CD4-positive, CD25-positive, alpha-beta regulatory T cell (primary cell): ENCODE results near the gene MET. TPM values are rescaled to one million over a fixed set of nuclear protein-coding genes. Genes with fewer than 3 reads are reported as not detected.
"Not testable (repeated sequence)": the region's sequence is repeated elsewhere in the genome, so short reads cannot be mapped to it uniquely, and the experiment has no call there.

Experiments
- ATAC-seq, 2 donors: fragments of 150-1000 bp; cut with Tn5 transposase; one replicate each; pipeline ENCODE4 v1.10.0; 2021; ENCODE audit warnings: low read depth in 2 of 2, moderate number of reproducible peaks in 2 of 2, moderate library complexity in 1 of 2
- DNase-seq, 3 donors: peaks; one replicate each; pipeline versions ENCODE4 v3.0.0 to v3.0.0-alpha.2; 2012 to 2022; ENCODE audit warnings: mixed read lengths in 1 of 3
- H3K27ac ChIP-seq: one replicate; pipeline ENCODE4 v1.7.0; 2013; ENCODE audit warnings: mild to moderate bottlenecking, low read length; ENCODE audit not compliant: insufficient read depth, poor library complexity, severe bottlenecking
- H3K27me3 ChIP-seq: one replicate; pipeline ENCODE4 v1.7.0; 2013; ENCODE audit warnings: low read length; ENCODE audit not compliant: control insufficient read depth, insufficient read depth
- H3K36me3 ChIP-seq: one replicate; pipeline ENCODE4 v1.7.0; 2013; ENCODE audit warnings: mild to moderate bottlenecking, low read length, moderate library complexity; ENCODE audit not compliant: control insufficient read depth, insufficient read depth
- H3K4me1 ChIP-seq: 2 replicates; pipeline ENCODE4 v1.7.0; 2013; ENCODE audit warnings: mild to moderate bottlenecking, low read length; ENCODE audit not compliant: insufficient read depth, control insufficient read depth, poor library complexity, severe bottlenecking
- H3K4me3 ChIP-seq: one replicate; pipeline ENCODE4 v1.7.0; 2013; ENCODE audit warnings: low read depth, mild to moderate bottlenecking, low read length, moderate library complexity
- H3K9me3 ChIP-seq, 2 experiments: 1 replicate in 1 of 2; 2 replicates in 1 of 2; pipeline ENCODE4 v1.7.0; 2013; ENCODE audit warnings: low read length in 2 of 2, mild to moderate bottlenecking in 1 of 2, moderate library complexity in 1 of 2; ENCODE audit not compliant: control insufficient read depth in 2 of 2
- H3K27ac Mint-ChIP-seq, 3 donors: one replicate each; pipeline ENCODE4 v1.8.0; 2020 to 2022; ENCODE audit warnings: mild to moderate bottlenecking in 3 of 3, mixed read lengths in 3 of 3, moderate library complexity in 2 of 3
- H3K27me3 Mint-ChIP-seq: one replicate; pipeline ENCODE4 v1.8.0; 2022; ENCODE audit warnings: mild to moderate bottlenecking, mixed read lengths
- H3K36me3 Mint-ChIP-seq: one replicate; pipeline ENCODE4 v1.8.0; 2020; ENCODE audit warnings: mixed read lengths
- H3K4me1 Mint-ChIP-seq, 4 donors: one replicate each; pipeline ENCODE4 v1.8.0; 2020 to 2022; ENCODE audit warnings: mixed read lengths in 4 of 4, mild to moderate bottlenecking in 1 of 4
- H3K4me3 Mint-ChIP-seq, 4 donors: one replicate each; pipeline ENCODE4 v1.8.0; 2020 to 2022; ENCODE audit warnings: mild to moderate bottlenecking in 4 of 4, mixed read lengths in 4 of 4, moderate library complexity in 3 of 4
- H3K9me3 Mint-ChIP-seq, 7 donors: one replicate each; pipeline ENCODE4 v1.8.0; 2020 to 2022; ENCODE audit warnings: mixed read lengths in 7 of 7, mild to moderate bottlenecking in 3 of 7, moderate library complexity in 2 of 7
- polyA plus RNA-seq, 4 donors: library from polyadenylated mRNA; unstranded; fragments of 300-500 nt; fragmentation: Illumina TruSeq; gene quantifications; one replicate each; pipeline ENCODE4 v1.2.3, GENCODE V29; 2021
- total RNA-seq: library from RNA; stranded (reverse); gene quantifications from one replicate; pipeline ENCODE4 v1.2.3, GENCODE V29; 2022

Gene MET
- total and polyA plus RNA-seq, 5 donors from 2014 or later: not detected

- no peak overlapping the region for H3K27ac Mint-ChIP-seq
- no peaks in the 10 kb centered on the region for H3K36me3 Mint-ChIP-seq
Measured at GRCh38 chr7:116752305-116753074, 80.5 kb downstream of the MET start.

DNA sequence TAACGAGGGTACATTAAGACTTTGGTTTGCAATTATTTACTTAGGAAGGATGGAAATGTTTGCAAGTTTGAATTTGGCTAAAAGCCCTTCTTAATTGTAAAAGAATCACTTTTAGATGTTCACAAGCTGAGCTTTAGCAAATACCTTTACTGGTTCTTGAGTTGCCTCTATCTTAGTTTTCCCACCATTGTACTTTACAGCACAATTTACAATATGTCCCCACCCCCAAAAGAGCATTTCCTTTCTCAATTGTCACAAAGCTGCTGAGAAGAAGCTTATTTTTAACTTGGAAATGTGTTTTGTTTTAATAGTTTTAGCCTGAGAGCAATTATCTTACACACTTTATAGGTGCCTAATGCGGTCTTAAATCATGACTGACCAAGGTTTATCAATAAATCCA, 81.1 kb downstream of the MET start:
- no peaks in the 10 kb centered on the region for H3K36me3 Mint-ChIP-seq
- H3K4me3 Mint-ChIP-seq: no peak overlapping the region

More at GRCh38 chr7:116752305-116753074, 80.5 kb downstream of the MET start:
- no peaks in the 10 kb centered on the region for H3K4me1 ChIP-seq
- DNase-seq (no peak), ATAC-seq (no peak)
- no peaks in the 10 kb centered on the region for H3K4me1 Mint-ChIP-seq
- H3K27me3 ChIP-seq: no peaks in the 10 kb centered on the region
- no peaks in the 10 kb centered on the region for H3K9me3 ChIP-seq
- H3K4me3 ChIP-seq: no peak overlapping the region
- peaks cover 4% of the 10 kb centered on the region for H3K27me3 Mint-ChIP-seq
- peaks cover 0 to 7% (median 4%) of the 10 kb centered on the region in 7 donors for H3K9me3 Mint-ChIP-seq
- no peak overlapping the region for H3K27ac ChIP-seq
- H3K4me3 Mint-ChIP-seq: no peak overlapping the region
- no peaks in the 10 kb centered on the region for H3K36me3 ChIP-seq

GRCh38 chr7:116754186-116754585, 82.2 kb downstream of the MET start:
- Histone ChIP-seq H3K27me3 (no peaks in the 10 kb centered on the region), H3K4me3 (no peak overlapping the region), H3K4me1 (no peaks in the 10 kb centered on the region), H3K9me3 (no peaks in the 10 kb centered on the region), H3K36me3 (no peaks in the 10 kb centered on the region), H3K27ac (no peak overlapping the region)
- Mint-ChIP-seq H3K9me3 (peaks cover 0 to 6% (median 2%) of the 10 kb centered on the region in 7 donors), H3K4me3 (no peak overlapping the region), H3K36me3 (no peaks in the 10 kb centered on the region), H3K27me3 (no peaks in the 10 kb centered on the region), H3K27ac (no peak overlapping the region), H3K4me1 (no peaks in the 10 kb centered on the region)
- ATAC-seq (no peak), DNase-seq (no peak)

More for the DNA sequence above, 81.1 kb downstream of the MET start:
- no peaks in the 10 kb centered on the region for H3K27me3 ChIP-seq
- no peaks in the 10 kb centered on the region for H3K36me3 ChIP-seq
- no peak overlapping the region for H3K27ac ChIP-seq
- Mint-ChIP-seq H3K27me3 (peaks cover 3% of the 10 kb centered on the region), H3K27ac (no peak overlapping the region), H3K4me1 (no peaks in the 10 kb centered on the region), H3K9me3 (peaks cover 0 to 7% (median 4%) of the 10 kb centered on the region in 7 donors)
- no peak for ATAC-seq
- no peak overlapping the region for H3K4me3 ChIP-seq
- H3K9me3 ChIP-seq: no peaks in the 10 kb centered on the region
- no peaks in the 10 kb centered on the region for H3K4me1 ChIP-seq
- DNase-seq: no peak

- Mint-ChIP-seq H3K27ac (no peak overlapping the region), H3K27me3 (no peaks in the 10 kb centered on the region), H3K4me3 (no peak overlapping the region), H3K36me3 (no peaks in the 10 kb centered on the region), H3K4me1 (no peaks in the 10 kb centered on the region), H3K9me3 (peaks cover 0 to 1% (median 0%) of the 10 kb centered on the region in 7 donors)
- ATAC-seq: no peak
- Histone ChIP-seq H3K4me3 (no peak overlapping the region), H3K27me3 (no peaks in the 10 kb centered on the region), H3K36me3 (no peaks in the 10 kb centered on the region), H3K9me3 (no peaks in the 10 kb centered on the region), H3K4me1 (no peaks in the 10 kb centered on the region), H3K27ac (no peak overlapping the region)
- no peak for DNase-seq
Measured at GRCh38 chr7:116757283-116757682, 85.3 kb downstream of the MET start.

DNA sequence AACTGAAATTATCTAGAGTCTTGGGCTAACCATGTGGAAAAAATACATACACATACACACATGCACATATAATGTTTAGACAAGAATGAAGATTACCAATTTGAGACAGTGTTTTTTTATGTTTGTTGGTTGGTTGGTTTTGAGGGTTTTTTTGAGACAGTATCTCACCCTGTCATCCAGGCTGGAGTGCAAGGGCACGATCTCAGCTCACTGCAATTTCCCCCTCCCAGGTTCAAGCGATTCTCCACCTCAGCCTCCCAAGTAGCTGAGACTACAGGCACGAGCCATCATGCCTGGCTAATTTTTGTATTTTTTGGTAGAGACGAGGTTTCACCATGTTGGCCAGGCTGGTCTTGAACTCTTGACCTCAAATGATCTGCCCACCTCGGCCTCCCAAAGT, 87.6 kb downstream of the MET start:
- not testable (repeated sequence) for H3K4me1 Mint-ChIP-seq, DNase-seq, H3K27ac Mint-ChIP-seq, H3K9me3 Mint-ChIP-seq, ATAC-seq, H3K36me3 Mint-ChIP-seq, H3K4me1 ChIP-seq, H3K4me3 Mint-ChIP-seq, H3K4me3 ChIP-seq, H3K27me3 Mint-ChIP-seq, H3K9me3 ChIP-seq, H3K36me3 ChIP-seq, H3K27ac ChIP-seq, H3K27me3 ChIP-seq

DNA sequence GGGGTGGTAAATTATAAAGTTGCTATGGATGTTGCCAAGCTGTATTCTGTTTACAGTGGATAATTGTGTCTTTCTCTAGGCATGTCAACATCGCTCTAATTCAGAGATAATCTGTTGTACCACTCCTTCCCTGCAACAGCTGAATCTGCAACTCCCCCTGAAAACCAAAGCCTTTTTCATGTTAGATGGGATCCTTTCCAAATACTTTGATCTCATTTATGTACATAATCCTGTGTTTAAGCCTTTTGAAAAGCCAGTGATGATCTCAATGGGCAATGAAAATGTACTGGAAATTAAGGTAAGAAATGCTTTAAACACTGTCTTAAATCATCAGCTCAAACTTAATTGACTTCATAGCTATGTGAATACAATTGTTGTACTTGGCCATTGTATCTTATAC, 91.0 kb downstream of the MET start:
- DNase-seq (no peak), ATAC-seq (no peak)
- Histone ChIP-seq H3K4me3 (no peak overlapping the region), H3K4me1 (no peaks in the 10 kb centered on the region), H3K27ac (no peak overlapping the region), H3K9me3 (no peaks in the 10 kb centered on the region), H3K27me3 (no peaks in the 10 kb centered on the region), H3K36me3 (no peaks in the 10 kb centered on the region)
- Mint-ChIP-seq H3K4me1 (no peaks in the 10 kb centered on the region), H3K27ac (no peak overlapping the region), H3K27me3 (no peaks in the 10 kb centered on the region), H3K4me3 (no peak overlapping the region), H3K9me3 (no peaks in the 10 kb centered on the region), H3K36me3 (no peaks in the 10 kb centered on the region)

- H3K9me3 Mint-ChIP-seq: no peaks in the 10 kb centered on the region
- H3K36me3 ChIP-seq: no peaks in the 10 kb centered on the region
- H3K4me3 ChIP-seq: no peak overlapping the region
- H3K4me1 ChIP-seq: no peaks in the 10 kb centered on the region
- H3K27ac Mint-ChIP-seq: no peak overlapping the region
- H3K27me3 Mint-ChIP-seq: no peaks in the 10 kb centered on the region
- no peaks in the 10 kb centered on the region for H3K36me3 Mint-ChIP-seq
- H3K27me3 ChIP-seq: no peaks in the 10 kb centered on the region
- ATAC-seq (no peak), DNase-seq (no peak)
- no peak overlapping the region for H3K27ac ChIP-seq
- no peak overlapping the region for H3K4me3 Mint-ChIP-seq
- no peaks in the 10 kb centered on the region for H3K9me3 ChIP-seq
- no peaks in the 10 kb centered on the region for H3K4me1 Mint-ChIP-seq
Measured at GRCh38 chr7:116763647-116764046, 91.7 kb downstream of the MET start.

- H3K27ac Mint-ChIP-seq: no peak overlapping the region
- no peak overlapping the region for H3K4me3 ChIP-seq
- DNase-seq: no peak
Measured at GRCh38 chr7:116766881-116767280, 94.9 kb downstream of the MET start.

More at GRCh38 chr7:116766881-116767280, 94.9 kb downstream of the MET start:
- Mint-ChIP-seq H3K9me3 (peaks cover 0 to 2% (median 0%) of the 10 kb centered on the region in 7 donors), H3K4me3 (no peak overlapping the region), H3K4me1 (no peaks in the 10 kb centered on the region), H3K27me3 (peaks cover 4% of the 10 kb centered on the region), H3K36me3 (no peaks in the 10 kb centered on the region)
- no peak for ATAC-seq
- H3K27me3 ChIP-seq: no peaks in the 10 kb centered on the region
- H3K36me3 ChIP-seq: no peaks in the 10 kb centered on the region
- H3K9me3 ChIP-seq: no peaks in the 10 kb centered on the region
- no peaks in the 10 kb centered on the region for H3K4me1 ChIP-seq
- H3K27ac ChIP-seq: no peak overlapping the region
